C4-2B (cell line): ENCODE data around the gene STK11IP.

ENCODE experiments used
- CTCF ChIP-seq: fragments of 450-650 bp; conservative IDR thresholded peaks from 2 replicates; pipeline ENCODE4 v1.5.1; 2017; ENCODE audit warnings: mild to moderate bottlenecking
- ZFX ChIP-seq: fragments of 450-650 bp; IDR thresholded peaks from 2 replicates; pipeline ENCODE4 v1.6.1; 2017

GRCh38 chr2:219618733-219619122 is 21.1 kb downstream of the STK11IP start:
- TF ChIP-seq CTCF (no peak), ZFX (no peak)
